ENCODE measurements around the gene SIPA1L3.
"Not testable (repeated sequence)": the region's sequence is repeated elsewhere in the genome, so short reads cannot be mapped to it uniquely, and the experiment has no call there.

SIPA1L3 gene

GRCh38 chr19:37920591-37921450 is 13.8 kb downstream of the SIPA1L3 start:
- no peak for DNase-seq (ENCODE audit: low spot score)

- not testable (repeated sequence) for DNase-seq (ENCODE audit: low spot score)
Measured at GRCh38 chr19:37924573-37924972, 17.6 kb downstream of the SIPA1L3 start.

- DNase-seq (ENCODE audit: low spot score) = no peak
Measured at GRCh38 chr19:37925212-37925611, 18.2 kb downstream of the SIPA1L3 start.

- DNase-seq (ENCODE audit: low spot score) = no peak
Measured at GRCh38 chr19:37926255-37926654, 19.2 kb downstream of the SIPA1L3 start.

GRCh38 chr19:37926711-37927110 is 19.7 kb downstream of the SIPA1L3 start:
- no peak for DNase-seq (ENCODE audit: low spot score)

- DNase-seq (ENCODE audit: low spot score) = no peak
Measured at GRCh38 chr19:37928527-37929286, 21.7 kb downstream of the SIPA1L3 start.

GRCh38 chr19:37929355-37929923 is 22.4 kb downstream of the SIPA1L3 start:
- DNase-seq (ENCODE audit: low spot score) = no peak

- DNase-seq (ENCODE audit: low spot score) = no peak
Measured at GRCh38 chr19:37930416-37930815, 23.4 kb downstream of the SIPA1L3 start.

GRCh38 chr19:37931881-37932655 is 25.1 kb downstream of the SIPA1L3 start:
- DNase-seq (ENCODE audit: low spot score) = no peak

- no peak for DNase-seq (ENCODE audit: low spot score)
Measured at GRCh38 chr19:37932985-37933936, 26.3 kb downstream of the SIPA1L3 start.

GRCh38 chr19:37933937-37934358 is 26.9 kb downstream of the SIPA1L3 start:
- DNase-seq (ENCODE audit: low spot score) = no peak

GRCh38 chr19:37935341-37935740 is 28.3 kb downstream of the SIPA1L3 start:
- DNase-seq (ENCODE audit: low spot score) = no peak

GRCh38 chr19:37936166-37936565 is 29.2 kb downstream of the SIPA1L3 start:
- no peak for DNase-seq (ENCODE audit: low spot score)

- DNase-seq (ENCODE audit: low spot score) = no peak
Measured at GRCh38 chr19:37936886-37937285, 29.9 kb downstream of the SIPA1L3 start.

- DNase-seq (ENCODE audit: low spot score) = no peak
Measured at GRCh38 chr19:37938353-37938752, 31.3 kb downstream of the SIPA1L3 start.

- no peak for DNase-seq (ENCODE audit: low spot score)
Measured at GRCh38 chr19:37941782-37942515, 34.9 kb downstream of the SIPA1L3 start.

- DNase-seq (ENCODE audit: low spot score) = no peak
Measured at GRCh38 chr19:37942516-37942902, 35.5 kb downstream of the SIPA1L3 start.

GRCh38 chr19:37943480-37943879 is 36.5 kb downstream of the SIPA1L3 start:
- DNase-seq (ENCODE audit: low spot score) = no peak

GRCh38 chr19:37946132-37946531 is 39.1 kb downstream of the SIPA1L3 start:
- DNase-seq (ENCODE audit: low spot score) = no peak

GRCh38 chr19:37947778-37948177 is 40.8 kb downstream of the SIPA1L3 start:
- no peak for DNase-seq (ENCODE audit: low spot score)
